ENCODE data around the gene USF2.

USF2 gene

GRCh38 chr19:35303357-35303915, 34.7 kb downstream of the USF2 start:
- no peak for DNase-seq

GRCh38 chr19:35304036-35304435, 35.3 kb downstream of the USF2 start:
- no peak for DNase-seq

- DNase-seq, result no peak
Observed at GRCh38 chr19:35305181-35305580, 36.4 kb downstream of the USF2 start.

GRCh38 chr19:35306473-35307246, 37.9 kb downstream of the USF2 start:
- no peak for DNase-seq

- DNase-seq, result no peak
Observed at GRCh38 chr19:35307931-35308330, 39.2 kb downstream of the USF2 start.

GRCh38 chr19:35308910-35309309, 40.1 kb downstream of the USF2 start:
- DNase-seq, result no peak

GRCh38 chr19:35309481-35310279, 40.9 kb downstream of the USF2 start:
- no peak for DNase-seq

- no peak for DNase-seq
Observed at GRCh38 chr19:35310331-35310730, 41.6 kb downstream of the USF2 start.

GRCh38 chr19:35310811-35311465, 42.2 kb downstream of the USF2 start:
- DNase-seq, result no peak

GRCh38 chr19:35311901-35312665, 43.3 kb downstream of the USF2 start:
- no peak for DNase-seq

- DNase-seq, result no peak
Observed at GRCh38 chr19:35313587-35313986, 44.8 kb downstream of the USF2 start.

GRCh38 chr19:35314031-35314430, 45.3 kb downstream of the USF2 start:
- DNase-seq, result no peak

- DNase-seq, result no peak
Observed at GRCh38 chr19:35314858-35315470, 46.2 kb downstream of the USF2 start.

GRCh38 chr19:35315883-35316282, 47.1 kb downstream of the USF2 start:
- no peak for DNase-seq

GRCh38 chr19:35316560-35316959, 47.8 kb downstream of the USF2 start:
- no peak for DNase-seq

GRCh38 chr19:35317464-35318043, 48.8 kb downstream of the USF2 start:
- DNase-seq, result no peak

GRCh38 chr19:35318679-35319448, 50.1 kb downstream of the USF2 start:
- DNase-seq, result no peak

- DNase-seq, result no peak
Observed at GRCh38 chr19:35320065-35320713, 51.4 kb downstream of the USF2 start.

GRCh38 chr19:35321291-35321690, 52.5 kb downstream of the USF2 start:
- DNase-seq, result no peak

- DNase-seq, result no peak
Observed at GRCh38 chr19:35322014-35322413, 53.3 kb downstream of the USF2 start.

Data from CD4-positive, alpha-beta T cell treated with Interleukin-12 subunit alpha and Interleukin-12 subunit beta, for 1 hour (primary cell).